BE2C (cell line): ENCODE results near the gene RAB1A.
A peak's percentile ranks its signal among the peaks of the same experiment; 100 is the strongest.

Source experiments
- DNase-seq: peaks from one replicate; pipeline ENCODE4 v3.0.0-alpha.2; 2020
- H3K27me3 ChIP-seq: fragments of 250-450 bp; sonication (Bioruptor Pico); 2 replicates; pipeline ENCODE4 v1.5.1; 2020; ENCODE audit warnings: mild to moderate bottlenecking
- H3K36me3 ChIP-seq: fragments of 250-450 bp; sonication (Bioruptor Pico); 2 replicates; pipeline ENCODE4 v1.5.1; 2020; ENCODE audit warnings: mild to moderate bottlenecking
- H3K4me1 ChIP-seq: fragments of 250-450 bp; sonication (Bioruptor Pico); 2 replicates; pipeline ENCODE4 v1.5.1; 2020
- H3K4me3 ChIP-seq: 2 replicates; pipeline ENCODE4 v1.5.1; 2011; ENCODE audit warnings: low read depth, low read length
- H3K9me3 ChIP-seq: fragments of 250-450 bp; sonication (Bioruptor Pico); 2 replicates; pipeline ENCODE4 v1.5.1; 2020
- TF ChIP-seq, protein P1 (sequence below): IDR thresholded peaks from 2 replicates; pipeline ENCODE4 v1.5.1; 2012; ENCODE audit warnings: mild to moderate bottlenecking, low read depth, low read length

The RAB1A gene

DNA sequence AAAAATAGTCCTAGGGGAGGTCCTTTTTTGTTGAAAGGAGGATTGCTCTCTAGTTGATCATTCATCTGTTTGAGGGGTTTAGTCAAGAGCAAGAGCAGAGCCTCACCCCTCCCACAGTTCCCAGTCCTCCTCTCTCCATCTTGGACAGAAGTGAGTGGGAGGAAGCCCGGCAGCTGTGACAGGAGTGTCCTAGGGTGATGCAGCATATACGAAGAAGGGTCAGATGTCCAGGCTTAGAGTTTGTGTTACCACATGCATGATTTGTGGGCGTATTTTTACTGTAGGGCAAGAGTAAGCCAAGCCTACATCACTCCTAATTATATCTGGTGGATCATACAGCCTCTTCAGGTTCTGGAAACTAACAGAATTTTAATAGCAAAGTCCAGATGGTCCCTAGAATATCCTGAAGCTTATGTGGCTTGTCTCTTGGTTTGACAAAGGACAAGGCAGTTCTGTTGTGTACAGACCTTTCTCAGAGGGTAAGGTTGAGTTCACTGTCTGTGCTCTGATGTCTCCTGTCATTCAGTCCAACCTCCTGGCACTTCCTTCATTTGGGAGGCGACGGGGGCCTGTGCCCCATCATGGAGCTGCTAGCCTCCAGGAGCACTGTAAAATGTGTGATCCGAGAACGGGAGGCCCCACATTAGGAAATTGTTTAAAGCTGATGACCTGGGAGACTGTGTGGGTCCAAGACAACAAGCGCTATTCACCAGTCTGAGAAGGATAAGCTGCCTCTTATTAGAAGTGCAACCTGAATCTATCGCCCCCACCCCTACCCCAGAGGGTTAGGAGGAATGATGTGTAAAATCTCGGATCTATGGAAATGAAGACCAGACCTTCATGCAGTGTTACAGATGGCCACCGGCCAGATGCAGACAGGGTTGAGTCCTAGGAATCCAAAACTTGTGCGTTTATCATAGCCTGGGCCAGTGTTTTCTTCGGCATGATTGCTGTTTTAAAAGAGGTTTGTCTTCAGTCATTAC is 66.8 kb downstream of the RAB1A start:
- Histone ChIP-seq H3K4me3 (no peak overlapping the region), H3K36me3 (no peaks in the 10 kb centered on the region), H3K4me1 (no peaks in the 10 kb centered on the region), H3K27me3 (no peaks in the 10 kb centered on the region), H3K9me3 (no peaks in the 10 kb centered on the region)
- DNase-seq, result no peak
- TF ChIP-seq, protein P1, sequence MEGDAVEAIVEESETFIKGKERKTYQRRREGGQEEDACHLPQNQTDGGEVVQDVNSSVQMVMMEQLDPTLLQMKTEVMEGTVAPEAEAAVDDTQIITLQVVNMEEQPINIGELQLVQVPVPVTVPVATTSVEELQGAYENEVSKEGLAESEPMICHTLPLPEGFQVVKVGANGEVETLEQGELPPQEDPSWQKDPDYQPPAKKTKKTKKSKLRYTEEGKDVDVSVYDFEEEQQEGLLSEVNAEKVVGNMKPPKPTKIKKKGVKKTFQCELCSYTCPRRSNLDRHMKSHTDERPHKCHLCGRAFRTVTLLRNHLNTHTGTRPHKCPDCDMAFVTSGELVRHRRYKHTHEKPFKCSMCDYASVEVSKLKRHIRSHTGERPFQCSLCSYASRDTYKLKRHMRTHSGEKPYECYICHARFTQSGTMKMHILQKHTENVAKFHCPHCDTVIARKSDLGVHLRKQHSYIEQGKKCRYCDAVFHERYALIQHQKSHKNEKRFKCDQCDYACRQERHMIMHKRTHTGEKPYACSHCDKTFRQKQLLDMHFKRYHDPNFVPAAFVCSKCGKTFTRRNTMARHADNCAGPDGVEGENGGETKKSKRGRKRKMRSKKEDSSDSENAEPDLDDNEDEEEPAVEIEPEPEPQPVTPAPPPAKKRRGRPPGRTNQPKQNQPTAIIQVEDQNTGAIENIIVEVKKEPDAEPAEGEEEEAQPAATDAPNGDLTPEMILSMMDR, result no peak

DNA sequence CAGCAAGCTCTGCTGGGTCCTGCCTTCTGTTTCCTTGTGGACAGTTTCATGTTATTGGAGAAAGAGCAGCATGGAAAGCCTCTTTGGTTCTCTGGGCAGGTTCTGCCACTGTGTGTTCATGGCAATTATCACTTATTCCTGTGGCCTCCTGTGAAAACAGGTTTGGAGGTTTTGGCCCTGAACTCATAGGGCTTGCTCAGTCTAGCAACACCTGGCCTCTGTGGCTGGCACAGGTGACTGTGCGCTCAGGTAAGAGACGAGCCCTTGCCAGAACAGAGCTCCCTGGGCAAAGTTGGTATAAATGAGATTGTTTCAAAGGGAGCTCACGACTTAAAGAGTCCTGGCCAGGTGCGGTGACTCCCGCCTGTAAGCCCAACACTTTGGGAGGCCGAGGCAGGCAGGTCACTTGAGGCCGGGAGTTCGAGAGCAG is 68.0 kb downstream of the RAB1A start:
- Histone ChIP-seq H3K27me3 (no peaks in the 10 kb centered on the region), H3K9me3 (no peaks in the 10 kb centered on the region), H3K4me1 (no peaks in the 10 kb centered on the region), H3K4me3 (no peak overlapping the region), H3K36me3 (no peaks in the 10 kb centered on the region)
- DNase-seq, result no peak
- TF ChIP-seq, protein P1, result no peak

DNA sequence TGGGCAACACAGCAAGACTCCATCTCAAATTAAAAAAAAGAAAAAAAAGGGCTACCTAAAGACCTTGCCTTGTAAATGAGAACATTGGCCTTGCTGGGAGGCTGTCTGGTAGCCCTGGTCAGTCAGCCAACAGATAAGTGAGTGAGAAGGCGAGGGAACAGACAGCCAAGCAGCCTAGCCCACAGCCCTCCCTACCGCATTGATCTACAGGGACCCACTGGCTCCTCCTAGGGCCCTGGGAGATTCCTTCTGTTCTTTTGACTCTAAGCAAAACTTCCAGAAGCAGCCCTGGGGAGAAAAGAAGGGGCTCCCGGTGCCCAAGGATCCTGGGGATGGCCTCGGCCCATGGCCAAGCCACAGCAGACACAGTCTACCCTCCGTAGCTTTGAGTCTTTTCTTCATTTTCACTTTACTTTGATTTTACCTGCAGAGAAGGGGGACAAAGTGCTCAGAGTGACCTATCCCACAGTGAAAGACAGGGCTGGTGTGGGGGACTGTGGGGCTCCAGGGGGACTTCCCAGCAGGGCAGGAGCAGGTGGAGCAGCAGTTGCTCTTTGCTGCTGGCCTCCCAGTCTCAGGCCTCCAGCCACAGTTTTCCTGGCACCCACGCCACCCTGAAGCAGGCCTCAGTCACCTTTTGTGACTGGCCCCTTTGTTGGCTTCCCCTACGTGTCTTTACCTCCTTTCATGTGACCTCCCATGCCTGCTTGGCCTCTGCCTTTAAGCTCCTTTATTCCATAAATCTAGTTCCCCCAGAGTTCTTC is 68.6 kb downstream of the RAB1A start:
- Histone ChIP-seq H3K4me1 (no peaks in the 10 kb centered on the region), H3K4me3 (no peak overlapping the region), H3K27me3 (no peaks in the 10 kb centered on the region), H3K36me3 (0 out of 2 replicates have a peak, but pooled peaks cover 3% of the 10 kb centered on the region), H3K9me3 (no peaks in the 10 kb centered on the region)
- no peak for DNase-seq
- TF ChIP-seq, protein P1, result no peak

DNA sequence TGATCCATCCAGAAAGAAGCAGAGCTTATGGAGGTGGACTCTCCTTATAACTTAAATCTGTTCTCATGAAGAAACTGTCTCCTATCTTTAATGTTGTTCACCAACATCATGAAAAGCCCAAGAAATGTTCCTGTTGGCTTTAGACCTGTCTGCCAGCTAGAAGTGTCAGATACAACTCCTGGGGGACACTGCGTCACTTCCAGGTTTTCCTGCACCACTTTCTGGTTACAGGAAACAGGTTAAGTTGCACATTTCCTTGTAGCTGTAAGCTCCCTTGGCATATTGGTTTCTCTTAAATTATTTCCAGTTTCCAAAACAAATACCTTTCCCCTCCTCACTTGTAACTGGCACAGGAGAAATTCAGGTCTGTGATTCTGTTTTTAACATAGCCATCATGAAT is 70.8 kb downstream of the RAB1A start:
- DNase-seq, result no peak
- TF ChIP-seq, protein P1, result no peak

DNA sequence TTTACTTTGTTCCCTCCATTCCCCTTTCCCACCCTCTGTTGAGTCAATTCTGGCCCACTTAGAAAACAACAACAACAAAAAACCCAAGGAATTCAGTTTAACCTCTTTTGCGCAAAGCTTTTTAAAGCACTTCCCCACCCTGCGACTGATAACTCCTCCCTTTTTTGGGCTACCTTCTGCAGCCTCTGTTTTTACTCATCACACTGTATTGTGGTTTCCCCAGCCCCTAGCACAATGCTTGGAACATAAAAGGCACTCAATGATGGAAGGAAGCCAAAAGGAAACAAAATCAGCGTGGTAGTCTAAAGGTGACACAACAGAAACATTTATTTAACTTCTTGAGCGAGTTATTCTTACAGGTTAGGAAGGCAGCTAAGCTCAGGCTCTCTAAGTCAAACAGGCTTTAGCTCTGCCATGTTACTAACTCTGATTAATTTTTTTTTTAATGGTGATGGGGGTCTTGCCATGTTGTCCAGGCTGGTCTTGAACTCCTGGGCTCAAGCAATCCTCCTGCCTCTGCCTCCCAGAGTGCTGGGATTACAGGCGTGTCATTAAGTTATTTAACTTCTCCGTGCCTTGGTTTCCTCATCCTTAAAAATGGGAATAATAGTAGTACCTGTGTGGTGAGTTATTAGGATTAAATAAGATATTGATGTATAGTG is 72.4 kb downstream of the RAB1A start:
- TF ChIP-seq, protein P1, result no peak
- no peaks in the 10 kb centered on the region for H3K27me3 ChIP-seq
- no peak for DNase-seq
- peak overlapping the region; percentile 71 for H3K4me3 ChIP-seq
- no peaks in the 10 kb centered on the region for H3K4me1 ChIP-seq
- no peaks in the 10 kb centered on the region for H3K9me3 ChIP-seq
- H3K36me3 ChIP-seq, result 0 out of 2 replicates have a peak, but pooled peaks cover 3% of the 10 kb centered on the region

More for the DNA sequence above, 70.8 kb downstream of the RAB1A start:
- H3K9me3 ChIP-seq, result no peaks in the 10 kb centered on the region
- H3K4me3 ChIP-seq, result no peak overlapping the region
- H3K36me3 ChIP-seq, result 0 out of 2 replicates have a peak, but pooled peaks cover 3% of the 10 kb centered on the region
- no peaks in the 10 kb centered on the region for H3K4me1 ChIP-seq
- no peaks in the 10 kb centered on the region for H3K27me3 ChIP-seq
